ENCODE data around the gene DISC1.
"Not testable (repeated sequence)": the region's sequence is repeated elsewhere in the genome, so short reads cannot be mapped to it uniquely, and the experiment has no call there.

DISC1 gene

GRCh38 chr1:231606712-231607111, 19.9 kb upstream of the DISC1 start:
- DNase-seq, result no peak

GRCh38 chr1:231610388-231610787, 16.2 kb upstream of the DISC1 start:
- no peak for DNase-seq

DNA sequence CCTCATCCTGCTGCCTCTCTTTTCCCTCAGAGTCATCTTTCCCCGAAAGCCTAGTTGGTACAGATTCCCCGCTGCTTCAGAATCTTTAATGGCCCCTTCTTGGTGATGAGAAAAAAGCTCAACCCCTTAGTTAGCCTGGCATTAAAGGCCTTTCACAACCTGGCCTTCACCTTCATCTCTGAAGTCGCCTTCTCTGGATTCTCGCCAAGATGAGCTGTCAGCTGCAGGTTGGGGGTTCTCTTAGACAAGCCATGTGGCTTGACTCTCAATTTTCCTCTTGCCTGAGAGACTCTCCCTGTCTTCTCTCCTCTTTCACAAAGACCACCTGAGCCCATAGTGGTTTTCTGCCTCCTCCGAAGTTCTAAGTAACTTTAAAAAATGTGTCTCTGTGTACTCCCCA, 15.5 kb upstream of the DISC1 start:
- no peak for DNase-seq

GRCh38 chr1:231611851-231612250, 14.7 kb upstream of the DISC1 start:
- DNase-seq, result no peak

GRCh38 chr1:231612393-231613089, 14.0 kb upstream of the DISC1 start:
- peak; percentile 94 to 95 for DNase-seq

GRCh38 chr1:231613419-231614349, 12.9 kb upstream of the DISC1 start:
- peak; percentile 83 to 92 for DNase-seq

GRCh38 chr1:231616667-231617066, 9.9 kb upstream of the DISC1 start:
- no peak for DNase-seq

- no peak for DNase-seq
Measured at GRCh38 chr1:231618609-231619256, 7.9 kb upstream of the DISC1 start.

DNA sequence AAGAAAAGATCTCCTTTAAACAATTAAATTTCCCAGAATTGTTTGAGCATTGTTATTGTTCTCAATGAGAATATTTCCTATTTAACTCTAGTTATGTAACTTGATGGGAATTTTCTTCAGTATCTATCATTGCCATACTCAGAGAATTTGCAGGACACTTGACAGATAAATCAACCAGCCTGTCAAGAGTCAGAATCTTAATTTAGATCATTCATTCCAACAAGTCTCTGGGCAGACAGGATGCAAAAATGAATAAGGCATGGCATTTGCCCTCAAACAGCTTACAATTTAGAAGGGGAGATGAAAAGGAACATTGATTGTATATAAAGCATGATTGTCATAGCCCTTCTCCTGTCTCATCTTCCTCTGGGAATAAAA, 7.3 kb upstream of the DISC1 start:
- DNase-seq, result no peak

DNA sequence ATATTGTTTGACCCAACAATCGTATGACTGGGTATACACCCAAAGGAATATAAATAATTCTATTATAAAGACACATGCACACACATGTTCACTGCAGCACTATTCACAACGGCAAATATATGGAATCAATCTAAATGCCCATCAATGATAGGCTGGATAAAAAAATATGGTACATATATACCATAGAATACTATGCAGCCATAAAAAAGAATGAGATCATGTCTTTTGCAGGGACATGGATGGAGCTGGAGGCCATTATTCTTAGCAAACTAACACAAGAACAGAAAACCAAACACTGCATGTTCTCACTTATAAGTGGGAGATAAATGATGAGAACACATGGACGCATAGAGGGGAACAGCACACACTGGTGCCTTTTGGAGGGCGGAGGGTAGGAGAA, 1.5 kb upstream of the DISC1 start:
- not testable (repeated sequence) for DNase-seq

DNA sequence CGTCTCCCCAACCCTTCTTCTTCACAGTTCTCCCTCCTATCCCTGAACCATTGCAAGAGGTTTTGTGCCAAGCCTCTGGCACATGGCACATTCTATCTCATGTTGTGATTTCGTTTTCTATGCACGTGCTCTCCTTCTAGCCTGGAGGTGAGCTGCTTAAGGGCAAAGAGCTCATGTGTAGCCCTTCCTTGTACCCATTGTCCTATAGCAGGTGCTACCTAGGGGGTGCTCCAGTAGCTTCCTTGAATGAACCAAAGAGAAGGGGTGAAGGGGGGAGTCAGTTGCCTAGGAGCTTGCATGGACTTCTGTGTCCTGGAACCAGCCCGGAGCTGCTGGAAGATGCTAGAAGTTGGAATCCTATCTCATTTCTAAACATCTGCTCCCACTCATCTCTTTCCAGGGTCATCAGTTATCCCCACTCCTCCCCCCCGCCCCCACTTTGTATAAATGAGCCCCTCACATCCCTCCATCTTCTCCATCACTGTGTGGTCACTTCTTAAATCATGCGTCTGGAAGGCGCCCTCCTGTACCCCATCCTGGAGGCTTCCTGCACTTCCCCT, 535 bp upstream of the DISC1 start:
- peak in 1 of 2 experiments; percentile 40 for DNase-seq

GRCh38 chr1:231626951-231627614, 493 bp downstream of the DISC1 start:
- peak; percentile 63 to 83 for DNase-seq

GRCh38 chr1:231628207-231628876, 1.8 kb downstream of the DISC1 start:
- no peak for DNase-seq

GRCh38 chr1:231629132-231629531, 2.5 kb downstream of the DISC1 start:
- peak; percentile 78 to 84 for DNase-seq

- DNase-seq, result no peak
Measured at GRCh38 chr1:231630558-231631205, 4.1 kb downstream of the DISC1 start.

- no peak for DNase-seq
Measured at GRCh38 chr1:231631717-231632116, 5.1 kb downstream of the DISC1 start.

DNA sequence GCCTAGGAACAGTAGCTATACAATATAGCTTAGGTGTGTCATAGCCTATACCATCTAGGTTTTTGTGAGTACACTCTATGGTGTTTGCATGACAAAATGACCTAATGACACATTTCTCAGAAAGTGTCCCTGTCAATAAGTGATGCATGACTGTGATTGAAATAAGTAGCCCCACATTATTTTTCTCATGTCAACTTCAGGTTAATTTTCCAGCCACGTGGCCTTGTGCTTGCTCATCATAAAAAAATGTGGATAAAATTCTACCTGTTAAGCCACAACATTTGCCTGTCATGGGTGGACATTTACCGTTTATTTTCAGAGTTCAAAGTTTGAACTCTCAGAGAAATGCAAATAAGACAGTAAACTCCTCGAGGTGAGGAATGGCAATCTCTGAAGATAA, 5.5 kb downstream of the DISC1 start:
- DNase-seq, result no peak

- no peak for DNase-seq
Measured at GRCh38 chr1:231634323-231635013, 7.9 kb downstream of the DISC1 start.

- no peak for DNase-seq
Measured at GRCh38 chr1:231636157-231636556, 9.6 kb downstream of the DISC1 start.

GRCh38 chr1:231636922-231637321, 10.3 kb downstream of the DISC1 start:
- DNase-seq, result not testable (repeated sequence)

- no peak for DNase-seq
Measured at GRCh38 chr1:231638647-231639046, 12.1 kb downstream of the DISC1 start.

Measured in AML-193 (cell line).